GM21825 (cell line): Measurements from ENCODE around the gene GJD3.

ENCODE experiments used
- ATAC-seq: cut with Tn5 transposase; IDR thresholded peaks from one replicate; pipeline ENCODE4 v1.9.1; 2021; ENCODE audit warnings: mild to moderate bottlenecking, moderate library complexity; ENCODE audit not compliant: unreplicated experiment

Gene GJD3

GRCh38 chr17:40326014-40326831, 38.3 kb downstream of the GJD3 start:
- ATAC-seq: no peak

GRCh38 chr17:40325156-40326013, 39.2 kb downstream of the GJD3 start:
- ATAC-seq: no peak

GRCh38 chr17:40323391-40324381, 40.9 kb downstream of the GJD3 start:
- ATAC-seq: no peak

- ATAC-seq: peak; percentile 27
These were observed 41.9 kb downstream of the GJD3 start for GRCh38 chr17:40322358-40323315.

GRCh38 chr17:40321961-40322357, 42.6 kb downstream of the GJD3 start:
- ATAC-seq: no peak

GRCh38 chr17:40321524-40321929, 43.0 kb downstream of the GJD3 start:
- ATAC-seq: no peak

- ATAC-seq: no peak
These were observed 43.6 kb downstream of the GJD3 start for GRCh38 chr17:40320756-40321523.

GRCh38 chr17:40319651-40320540, 44.6 kb downstream of the GJD3 start:
- ATAC-seq: no peak

GRCh38 chr17:40318830-40319391, 45.6 kb downstream of the GJD3 start:
- no peak for ATAC-seq

- ATAC-seq: peak; percentile 47
These were observed 46.4 kb downstream of the GJD3 start for GRCh38 chr17:40317880-40318829.

GRCh38 chr17:40317345-40317873, 47.1 kb downstream of the GJD3 start:
- ATAC-seq: no peak

- ATAC-seq: no peak
These were observed 47.8 kb downstream of the GJD3 start for GRCh38 chr17:40316571-40317344.

- no peak for ATAC-seq
These were observed 48.6 kb downstream of the GJD3 start for GRCh38 chr17:40315678-40316570.

GRCh38 chr17:40315206-40315605, 49.3 kb downstream of the GJD3 start:
- no peak for ATAC-seq
